Gastrocnemius medialis (tissue), 4 donors: ENCODE data around the gene ASB10.

Source experiments
- POLR2A ChIP-seq, 2 donors: fragments of 450-650 bp; IDR thresholded peaks; one replicate each; pipeline ENCODE4 v1.6.1; 2017; ENCODE audit warnings: antibody characterized with exemption in 2 of 2, mild to moderate bottlenecking in 2 of 2, moderate library complexity in 2 of 2
- TF ChIP-seq, protein P1 (sequence below), 5 experiments: fragments of 450-650 bp in 3 of 5; fragments of 200-600 bp in 2 of 5; sonication (generic) in 2 of 5; IDR thresholded peaks in 4 of 5; conservative IDR thresholded peaks in 1 of 5; 1 replicate in 4 of 5; 2 replicates in 1 of 5; pipeline ENCODE4 v1.5.1; 2016 to 2019; ENCODE audit warnings: antibody characterized with exemption in 5 of 5, mild to moderate bottlenecking in 3 of 5, moderate library complexity in 3 of 5

GRCh38 chr7:151166629-151167196 lies 20.3 kb downstream of the ASB10 start:
- TF ChIP-seq, protein P1, sequence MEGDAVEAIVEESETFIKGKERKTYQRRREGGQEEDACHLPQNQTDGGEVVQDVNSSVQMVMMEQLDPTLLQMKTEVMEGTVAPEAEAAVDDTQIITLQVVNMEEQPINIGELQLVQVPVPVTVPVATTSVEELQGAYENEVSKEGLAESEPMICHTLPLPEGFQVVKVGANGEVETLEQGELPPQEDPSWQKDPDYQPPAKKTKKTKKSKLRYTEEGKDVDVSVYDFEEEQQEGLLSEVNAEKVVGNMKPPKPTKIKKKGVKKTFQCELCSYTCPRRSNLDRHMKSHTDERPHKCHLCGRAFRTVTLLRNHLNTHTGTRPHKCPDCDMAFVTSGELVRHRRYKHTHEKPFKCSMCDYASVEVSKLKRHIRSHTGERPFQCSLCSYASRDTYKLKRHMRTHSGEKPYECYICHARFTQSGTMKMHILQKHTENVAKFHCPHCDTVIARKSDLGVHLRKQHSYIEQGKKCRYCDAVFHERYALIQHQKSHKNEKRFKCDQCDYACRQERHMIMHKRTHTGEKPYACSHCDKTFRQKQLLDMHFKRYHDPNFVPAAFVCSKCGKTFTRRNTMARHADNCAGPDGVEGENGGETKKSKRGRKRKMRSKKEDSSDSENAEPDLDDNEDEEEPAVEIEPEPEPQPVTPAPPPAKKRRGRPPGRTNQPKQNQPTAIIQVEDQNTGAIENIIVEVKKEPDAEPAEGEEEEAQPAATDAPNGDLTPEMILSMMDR (IDR thresholded peaks at IDR 0.05 in 4 of 5, conservative IDR thresholded peaks at IDR 0.05 in 1 of 5), result no peak
- TF ChIP-seq POLR2A (IDR thresholded peaks at IDR 0.05), result no peak
